ENCODE results near the gene DPYSL5.
"Not testable (repeated sequence)": the region's sequence is repeated elsewhere in the genome, so short reads cannot be mapped to it uniquely, and the experiment has no call there.

DPYSL5 gene

DNA sequence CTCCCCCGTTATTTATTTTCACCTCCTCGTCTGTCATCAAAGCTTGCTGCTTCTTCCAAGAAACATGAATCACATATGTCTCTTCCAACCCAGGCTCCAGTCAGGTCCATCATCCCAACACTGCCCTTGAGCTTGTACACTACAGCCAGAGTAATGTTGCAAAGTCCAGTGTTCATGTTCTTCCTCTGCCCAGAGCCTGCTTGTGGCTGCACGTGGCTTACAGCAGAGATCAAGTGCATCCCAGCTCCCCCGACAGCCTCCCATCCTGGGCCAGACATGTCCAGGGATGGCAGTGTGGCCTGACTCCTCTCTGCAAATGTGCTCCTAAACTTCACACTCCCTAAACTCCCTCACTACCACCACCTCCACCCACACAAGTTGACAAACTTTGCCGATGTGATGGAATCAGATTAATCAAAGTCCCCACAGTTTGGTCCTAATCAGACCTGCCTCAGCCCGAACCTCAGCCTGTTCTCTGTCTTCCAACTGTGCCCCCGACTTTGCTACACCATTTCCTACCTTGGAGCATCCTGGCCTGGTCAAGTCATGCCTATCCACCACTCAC lies 68.3 kb downstream of the DPYSL5 start:
- H3K36me3 Mint-ChIP-seq = no peaks in the 10 kb centered on the region
- peaks cover 6% of the 10 kb centered on the region for H3K27me3 Mint-ChIP-seq
- no peak overlapping the region for H3K4me3 Mint-ChIP-seq
- no peak overlapping the region for H3K27ac Mint-ChIP-seq
- no peaks in the 10 kb centered on the region for H3K4me1 Mint-ChIP-seq
- H3K9me3 Mint-ChIP-seq = no peaks in the 10 kb centered on the region
- no peak for ATAC-seq

- no peaks in the 10 kb centered on the region for H3K9me3 Mint-ChIP-seq
- H3K36me3 Mint-ChIP-seq = no peaks in the 10 kb centered on the region
- H3K4me3 Mint-ChIP-seq = no peak overlapping the region
- H3K4me1 Mint-ChIP-seq = no peaks in the 10 kb centered on the region
- peaks cover 10% of the 10 kb centered on the region for H3K27me3 Mint-ChIP-seq
- no peak for ATAC-seq
- H3K27ac Mint-ChIP-seq = no peak overlapping the region
Observed at GRCh38 chr2:26917135-26917836, 69.4 kb downstream of the DPYSL5 start.

DNA sequence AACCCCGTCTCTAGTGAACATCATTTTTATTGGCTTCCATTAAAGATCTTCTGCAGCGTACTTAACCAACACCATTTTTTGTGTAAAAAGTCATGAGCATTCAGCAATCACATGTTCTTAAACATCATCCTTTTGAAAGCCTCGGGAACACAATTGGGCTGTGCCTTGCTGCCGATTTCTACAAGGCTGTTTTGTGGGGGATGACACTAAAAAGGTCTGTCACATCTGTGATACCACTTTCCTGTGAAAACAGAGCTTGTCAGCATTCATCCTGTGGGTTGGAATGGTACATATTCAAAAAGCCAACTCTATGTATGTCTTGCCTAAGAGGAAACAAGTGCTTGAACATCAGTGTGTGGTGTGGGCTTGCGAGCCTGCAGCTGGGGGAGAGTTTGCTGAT lies 73.4 kb downstream of the DPYSL5 start:
- Mint-ChIP-seq H3K27me3 (peaks cover 30% of the 10 kb centered on the region), H3K9me3 (no peaks in the 10 kb centered on the region), H3K4me1 (no peaks in the 10 kb centered on the region)

DNA sequence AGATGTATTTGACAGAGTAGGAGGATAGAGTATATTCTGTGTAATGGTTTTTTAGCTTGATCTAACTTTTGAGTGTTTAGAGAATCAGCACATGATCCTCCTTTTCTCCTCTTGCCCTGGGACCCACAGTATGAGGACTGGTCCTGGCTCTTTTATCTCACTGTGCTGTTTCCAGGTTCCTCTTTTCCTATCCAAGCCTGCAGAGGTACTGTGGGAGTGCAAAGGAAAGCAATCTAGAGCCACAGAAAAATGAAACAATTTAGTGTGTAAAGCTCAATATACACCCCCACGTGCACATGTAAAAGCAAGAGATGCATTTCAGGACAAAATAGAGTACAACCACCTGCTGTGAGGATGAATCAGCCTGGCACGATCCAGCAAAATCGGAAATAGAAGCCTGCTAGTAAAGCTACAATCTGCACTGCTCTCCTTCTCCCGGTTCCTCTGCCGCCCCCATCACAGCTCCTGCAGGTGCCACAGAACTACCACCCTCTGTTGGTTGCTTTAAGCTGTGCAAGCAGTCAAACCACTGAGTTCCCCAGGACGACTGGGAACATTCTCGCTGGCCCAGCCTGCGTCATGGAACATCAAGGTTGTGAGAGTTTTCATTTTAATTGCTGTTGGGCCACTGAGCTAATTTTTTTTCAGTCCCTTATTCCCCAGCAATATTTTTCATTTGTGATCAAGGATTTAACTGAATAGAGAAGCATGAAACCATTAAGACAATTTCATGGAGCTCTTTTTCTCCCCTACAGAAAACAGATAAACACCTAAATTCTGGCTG lies 74.7 kb downstream of the DPYSL5 start:
- H3K27me3 Mint-ChIP-seq = peaks cover 30% of the 10 kb centered on the region
- no peaks in the 10 kb centered on the region for H3K36me3 Mint-ChIP-seq
- no peaks in the 10 kb centered on the region for H3K9me3 Mint-ChIP-seq

More for the DNA sequence above, 73.4 kb downstream of the DPYSL5 start:
- H3K36me3 Mint-ChIP-seq = no peaks in the 10 kb centered on the region
- no peak for ATAC-seq
- H3K4me3 Mint-ChIP-seq = no peak overlapping the region
- no peak overlapping the region for H3K27ac Mint-ChIP-seq

GRCh38 chr2:26923189-26923466 lies 75.2 kb downstream of the DPYSL5 start:
- peaks cover 30% of the 10 kb centered on the region for H3K27me3 Mint-ChIP-seq
- H3K4me3 Mint-ChIP-seq, H3K36me3 Mint-ChIP-seq: not testable (repeated sequence)

More for the DNA sequence above, 74.7 kb downstream of the DPYSL5 start:
- H3K27ac Mint-ChIP-seq = no peak overlapping the region
- H3K4me1 Mint-ChIP-seq = no peaks in the 10 kb centered on the region
- no peak overlapping the region for H3K4me3 Mint-ChIP-seq
- peak; percentile 78 for ATAC-seq

GRCh38 chr2:26924731-26925099 lies 76.8 kb downstream of the DPYSL5 start:
- no peak for ATAC-seq
- H3K27me3 Mint-ChIP-seq = peaks cover 35% of the 10 kb centered on the region
- no peaks in the 10 kb centered on the region for H3K9me3 Mint-ChIP-seq

More at GRCh38 chr2:26923189-26923466, 75.2 kb downstream of the DPYSL5 start:
- not testable (repeated sequence) for H3K27ac Mint-ChIP-seq, H3K4me1 Mint-ChIP-seq, H3K9me3 Mint-ChIP-seq, ATAC-seq

DNA sequence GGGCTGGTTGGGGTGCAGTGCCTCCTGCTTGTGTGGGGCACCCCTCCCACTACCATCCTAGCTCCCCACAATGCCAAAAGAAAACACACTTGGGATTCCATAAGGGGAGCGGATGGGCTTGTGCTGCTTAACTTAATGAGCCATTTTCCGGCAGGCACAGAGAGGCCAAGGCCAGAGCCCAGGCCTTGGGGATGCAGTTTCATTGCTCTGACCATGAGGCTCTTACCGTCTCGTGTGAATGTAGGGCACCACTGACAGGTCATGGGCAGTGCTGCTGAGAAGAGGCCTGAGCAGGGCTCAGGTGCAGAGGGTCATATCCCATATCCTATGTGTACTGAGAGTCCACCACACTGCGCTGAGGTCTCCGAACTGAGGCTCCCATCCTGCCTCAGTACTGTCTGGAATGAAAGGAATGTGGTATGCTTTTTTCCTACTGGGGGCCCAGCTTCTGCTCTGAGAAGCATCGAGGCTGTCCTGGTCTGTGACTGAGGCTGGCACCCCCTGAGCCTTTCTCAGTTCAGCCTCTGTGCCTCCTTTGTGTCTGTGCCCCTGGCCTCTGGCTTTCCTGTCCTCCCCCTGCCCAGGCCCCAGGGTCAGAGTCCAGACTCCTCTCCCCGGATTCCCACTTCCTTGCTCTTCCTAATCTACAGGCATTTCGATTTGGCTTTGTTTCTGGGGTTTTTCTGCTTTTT lies 77.3 kb downstream of the DPYSL5 start:
- Mint-ChIP-seq H3K27me3 (peaks cover 40% of the 10 kb centered on the region), H3K4me1 (no peaks in the 10 kb centered on the region), H3K27ac (no peak overlapping the region), H3K36me3 (no peaks in the 10 kb centered on the region), H3K9me3 (no peaks in the 10 kb centered on the region), H3K4me3 (no peak overlapping the region)
- no peak for ATAC-seq

More at GRCh38 chr2:26924731-26925099, 76.8 kb downstream of the DPYSL5 start:
- Mint-ChIP-seq H3K4me1 (no peaks in the 10 kb centered on the region), H3K27ac (no peak overlapping the region), H3K4me3 (no peak overlapping the region), H3K36me3 (no peaks in the 10 kb centered on the region)

DNA sequence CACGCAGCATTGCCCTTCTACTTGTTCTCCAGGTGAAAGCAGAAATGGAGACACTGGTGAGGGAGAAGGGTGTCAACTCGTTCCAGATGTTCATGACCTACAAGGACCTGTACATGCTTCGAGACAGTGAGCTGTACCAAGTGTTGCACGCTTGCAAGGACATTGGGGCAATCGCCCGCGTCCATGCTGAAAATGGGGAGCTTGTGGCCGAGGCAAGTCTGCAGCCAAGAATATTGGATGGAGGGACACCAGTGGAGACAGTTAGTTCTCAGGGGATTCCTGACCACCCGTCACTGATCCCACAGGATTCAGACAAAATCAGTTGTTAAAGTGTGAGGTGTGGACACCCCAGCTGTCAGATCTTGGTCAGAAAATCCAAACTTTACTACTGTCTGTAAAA lies 79.3 kb downstream of the DPYSL5 start:
- no peak for ATAC-seq
- Mint-ChIP-seq H3K4me1 (no peaks in the 10 kb centered on the region), H3K4me3 (no peak overlapping the region), H3K27me3 (peaks cover 32% of the 10 kb centered on the region), H3K27ac (no peak overlapping the region), H3K36me3 (no peaks in the 10 kb centered on the region), H3K9me3 (no peaks in the 10 kb centered on the region)

- H3K4me1 Mint-ChIP-seq = no peaks in the 10 kb centered on the region
Observed at GRCh38 chr2:26932974-26933373, 85.0 kb downstream of the DPYSL5 start.

GRCh38 chr2:26933431-26934334 lies 85.8 kb downstream of the DPYSL5 start:
- no peak for ATAC-seq
- H3K4me3 Mint-ChIP-seq = no peak overlapping the region
- H3K27me3 Mint-ChIP-seq = peaks cover 31% of the 10 kb centered on the region
- no peaks in the 10 kb centered on the region for H3K36me3 Mint-ChIP-seq
- H3K4me1 Mint-ChIP-seq = no peaks in the 10 kb centered on the region
- H3K9me3 Mint-ChIP-seq = no peaks in the 10 kb centered on the region
- H3K27ac Mint-ChIP-seq = no peak overlapping the region

More at GRCh38 chr2:26932974-26933373, 85.0 kb downstream of the DPYSL5 start:
- no peak for ATAC-seq
- Mint-ChIP-seq H3K9me3 (no peaks in the 10 kb centered on the region), H3K4me3 (no peak overlapping the region), H3K27ac (no peak overlapping the region), H3K36me3 (no peaks in the 10 kb centered on the region), H3K27me3 (peaks cover 30% of the 10 kb centered on the region)

- no peak overlapping the region for H3K4me3 Mint-ChIP-seq
- no peaks in the 10 kb centered on the region for H3K4me1 Mint-ChIP-seq
- H3K27ac Mint-ChIP-seq = no peak overlapping the region
- peaks cover 37% of the 10 kb centered on the region for H3K27me3 Mint-ChIP-seq
- H3K36me3 Mint-ChIP-seq = no peaks in the 10 kb centered on the region
- no peak for ATAC-seq
- H3K9me3 Mint-ChIP-seq = no peaks in the 10 kb centered on the region
Observed at GRCh38 chr2:26934335-26934724, 86.4 kb downstream of the DPYSL5 start.

GRCh38 chr2:26934985-26935384 lies 87.1 kb downstream of the DPYSL5 start:
- Mint-ChIP-seq H3K27ac (no peak overlapping the region), H3K9me3 (no peaks in the 10 kb centered on the region), H3K36me3 (no peaks in the 10 kb centered on the region)

GRCh38 chr2:26936855-26937254 lies 88.9 kb downstream of the DPYSL5 start:
- ATAC-seq = no peak
- no peaks in the 10 kb centered on the region for H3K4me1 Mint-ChIP-seq
- no peaks in the 10 kb centered on the region for H3K9me3 Mint-ChIP-seq
- no peaks in the 10 kb centered on the region for H3K36me3 Mint-ChIP-seq
- H3K27ac Mint-ChIP-seq = no peak overlapping the region
- no peak overlapping the region for H3K4me3 Mint-ChIP-seq
- H3K27me3 Mint-ChIP-seq = peaks cover 26% of the 10 kb centered on the region

More at GRCh38 chr2:26934985-26935384, 87.1 kb downstream of the DPYSL5 start:
- no peak for ATAC-seq
- Mint-ChIP-seq H3K4me3 (no peak overlapping the region), H3K27me3 (peaks cover 30% of the 10 kb centered on the region), H3K4me1 (no peaks in the 10 kb centered on the region)

DNA sequence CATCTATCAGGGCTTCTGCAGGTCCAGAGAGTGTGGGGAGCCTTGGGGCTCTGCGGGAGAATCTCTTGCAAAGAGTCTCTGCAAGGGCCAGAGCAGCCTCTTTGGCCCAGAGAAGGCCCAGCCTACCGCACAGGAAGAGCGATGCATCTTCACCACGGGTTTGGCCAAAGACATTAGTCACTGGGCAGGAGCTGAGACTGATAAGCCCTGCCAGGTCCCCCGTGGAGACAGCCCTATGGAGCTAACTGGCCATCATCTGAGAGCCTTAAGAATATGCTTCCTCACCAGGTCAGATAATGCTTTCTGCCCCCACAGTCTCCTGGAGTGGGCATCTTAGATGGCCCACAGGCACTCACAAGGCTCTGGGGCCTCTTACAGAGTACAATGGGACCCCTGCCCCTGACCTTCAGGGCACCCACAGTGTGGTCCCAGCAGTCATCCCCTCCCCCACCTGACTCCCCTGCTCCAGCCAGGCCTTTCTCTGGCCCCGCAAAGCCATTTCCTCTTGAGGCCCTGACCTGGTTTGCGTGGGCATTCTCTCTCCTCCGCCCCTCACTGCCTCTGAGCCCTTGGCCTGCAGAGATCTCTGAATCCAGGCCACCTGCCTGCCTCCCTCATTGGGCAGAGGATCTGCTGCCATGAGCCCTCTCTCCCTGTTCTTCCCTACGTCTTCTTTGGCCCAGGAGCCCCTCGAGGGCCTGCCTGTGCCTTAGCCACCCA lies 90.6 kb downstream of the DPYSL5 start:
- ATAC-seq = no peak
- Mint-ChIP-seq H3K27ac (no peak overlapping the region), H3K27me3 (peaks cover 37% of the 10 kb centered on the region), H3K36me3 (no peaks in the 10 kb centered on the region), H3K9me3 (no peaks in the 10 kb centered on the region), H3K4me1 (peaks cover 6% of the 10 kb centered on the region), H3K4me3 (no peak overlapping the region)

Measured in stimulated activated memory B cell treated with anti-CD40 and anti-IgM and Interleukin-4, amounts not matched to agents 10 μg/mL and 1 μg/mL and 100 μg/mL, for 72 hours (primary cell).